Adrenal gland (tissue), 12 donors: Measurements from ENCODE around the gene CIB1. TPM values are rescaled to one million over a fixed set of nuclear protein-coding genes. Genes with fewer than 3 reads are reported as not detected.

Experiments
- DNase-seq, 7 donors: peaks; one replicate each; pipeline ENCODE4 v3.0.0-alpha.2; 2019 to 2020
- H3K27ac ChIP-seq, 5 donors: fragments of 200-600 bp; sonication (generic) in 4 of 5; 1 replicate in 3 of 5; 2 replicates in 2 of 5; pipeline versions ENCODE4 v1.5.1 to v1.8.0; 2016 to 2020; ENCODE audit warnings: mild to moderate bottlenecking in 1 of 5
- H3K27me3 ChIP-seq: fragments of 200-600 bp; 2 replicates; pipeline ENCODE4 v1.8.0; 2021
- H3K36me3 ChIP-seq, 2 donors: fragments of 200-600 bp; replicated peaks in 1 of 2; 1 replicate in 1 of 2; 2 replicates in 1 of 2; pipeline versions ENCODE4 v1.5.1 to v1.8.0; 2018 to 2022
- H3K4me1 ChIP-seq, 2 donors: fragments of 200-600 bp; replicated peaks in 1 of 2; 1 replicate in 1 of 2; 2 replicates in 1 of 2; pipeline versions ENCODE4 v1.5.1 to v1.8.0; 2018 to 2021
- H3K4me3 ChIP-seq, 4 donors: fragments of 200-600 bp; sonication (generic) in 3 of 4; one replicate each; pipeline ENCODE4 v1.5.1; 2016 to 2018
- H3K9me3 ChIP-seq, 3 donors: fragments of 200-600 bp; sonication (generic) in 1 of 3; replicated peaks in 1 of 3; 1 replicate in 2 of 3; 2 replicates in 1 of 3; pipeline versions ENCODE4 v1.5.1 to v1.8.0; 2016 to 2021
- POLR2A ChIP-seq, 2 donors: fragments of 450-650 bp; IDR thresholded peaks; one replicate each; pipeline ENCODE4 v1.6.1; 2017; ENCODE audit warnings: antibody characterized with exemption in 2 of 2, mild to moderate bottlenecking in 2 of 2, moderate library complexity in 1 of 2
- whole genome bisulfite sequencing, 4 donors: extraction: QIAGEN DNeasy Blood & Tissue Kit in 2 of 4; methylation state at CpG; one replicate each; pipeline versions ENCODE4 v1.1.5 to v1.1.7; 2013 to 2017; 5-methylcytosine and 5-hydroxymethylcytosine counted together
- intact Hi-C, 2 donors: fragments of 100-400 bp; cut with DNase I; formaldehyde crosslinking; loops; one replicate each; pipeline versions ENCODE4 v1.14.1 to v1.15.0; 2022 to 2023
- polyA plus RNA-seq, 3 donors: library from polyadenylated mRNA; stranded (reverse); fragments of 200-250 nt in 2 of 3; fragments of 350-450 nt in 1 of 3; fragmentation: Illumina TruSeq in 1 of 3; extraction: RNeasy Lipid Tissue Mini Kit (QIAGEN cat#74804) in 1 of 3; gene quantifications; one replicate each; pipeline ENCODE4 v1.2.3, GENCODE V29; 2013 to 2014
- total RNA-seq, 9 donors: library from RNA; depleted of rRNA in 4 of 9; stranded (reverse); fragments of >200 nt in 4 of 9; fragments of 120-200 nt in 1 of 9; fragmentation: NEBNext Ultra II Directional in 1 of 9; extraction: Animal tissue kit (Norgen Biotek cat#: 25700) in 1 of 9; gene quantifications; one replicate each; pipeline versions ENCODE4 v1.1.0 to v1.2.4, GENCODE V29; 2013 to 2023
- TF ChIP-seq, protein P1 (sequence below), 6 experiments: fragments of 450-650 bp in 4 of 6; fragments of 200-600 bp in 2 of 6; sonication (generic) in 1 of 6; IDR thresholded peaks; 1 replicate in 5 of 6; 2 replicates in 1 of 6; pipeline versions ENCODE4 v1.5.1 to v1.8.0; 2016 to 2021; ENCODE audit warnings: antibody characterized with exemption in 6 of 6, mild to moderate bottlenecking in 2 of 6, moderate library complexity in 1 of 6
- donor health status: healthy with polysubstance abuse.
- donor health status: Bipolar disorder and iron deficiency.
- donor health status: DM: yes; HTN: yes; CAD: no.
- donor health status: DM: no; HTN: no; CAD: no.
- donor health status: DM: no; HTN: no; CAD: no.
- donor health status: DM: yes; HTN: yes; CAD: no.

The CIB1 gene
- total and polyA plus RNA-seq, 12 donors = 38.8 to 259 (median 135) TPM

DNA sequence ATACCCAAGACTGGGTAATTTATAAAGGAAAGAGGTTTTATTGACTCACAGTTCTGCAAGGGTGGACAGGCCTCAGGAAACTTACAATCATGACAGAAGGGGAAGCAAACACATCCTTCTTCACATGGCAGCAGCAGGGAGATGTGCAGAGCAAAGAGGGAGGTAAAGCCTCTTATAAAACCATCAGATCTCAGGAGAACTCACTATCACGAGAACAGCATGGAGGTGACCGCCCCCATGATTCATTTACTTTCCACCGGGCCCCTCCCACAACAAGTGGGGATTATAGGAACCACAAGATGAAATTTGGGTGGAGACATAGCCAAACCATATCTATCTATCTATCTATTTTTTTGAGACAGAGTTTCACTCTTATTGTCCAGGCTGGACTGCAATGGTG, 5.6 kb upstream of the CIB1 start:
- H3K4me3 ChIP-seq = no peak overlapping the region
- DNase-seq = no peak
- peaks cover 0 to 9% of the 10 kb centered on the region in 2 donors for H3K36me3 ChIP-seq
- 83 to 93% (median 84%) methylated on average over 3 of the region's 3 CpGs for WGBS, 4 donors
- no peak overlapping the region for H3K27ac ChIP-seq
- no peaks in the 10 kb centered on the region for H3K27me3 ChIP-seq
- intact Hi-C loops = no loop called here
- no peaks in the 10 kb centered on the region for H3K9me3 ChIP-seq
- peaks cover 12 to 15% of the 10 kb centered on the region in 2 donors for H3K4me1 ChIP-seq
- TF ChIP-seq, protein P1, sequence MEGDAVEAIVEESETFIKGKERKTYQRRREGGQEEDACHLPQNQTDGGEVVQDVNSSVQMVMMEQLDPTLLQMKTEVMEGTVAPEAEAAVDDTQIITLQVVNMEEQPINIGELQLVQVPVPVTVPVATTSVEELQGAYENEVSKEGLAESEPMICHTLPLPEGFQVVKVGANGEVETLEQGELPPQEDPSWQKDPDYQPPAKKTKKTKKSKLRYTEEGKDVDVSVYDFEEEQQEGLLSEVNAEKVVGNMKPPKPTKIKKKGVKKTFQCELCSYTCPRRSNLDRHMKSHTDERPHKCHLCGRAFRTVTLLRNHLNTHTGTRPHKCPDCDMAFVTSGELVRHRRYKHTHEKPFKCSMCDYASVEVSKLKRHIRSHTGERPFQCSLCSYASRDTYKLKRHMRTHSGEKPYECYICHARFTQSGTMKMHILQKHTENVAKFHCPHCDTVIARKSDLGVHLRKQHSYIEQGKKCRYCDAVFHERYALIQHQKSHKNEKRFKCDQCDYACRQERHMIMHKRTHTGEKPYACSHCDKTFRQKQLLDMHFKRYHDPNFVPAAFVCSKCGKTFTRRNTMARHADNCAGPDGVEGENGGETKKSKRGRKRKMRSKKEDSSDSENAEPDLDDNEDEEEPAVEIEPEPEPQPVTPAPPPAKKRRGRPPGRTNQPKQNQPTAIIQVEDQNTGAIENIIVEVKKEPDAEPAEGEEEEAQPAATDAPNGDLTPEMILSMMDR (IDR thresholded peaks at IDR 0.05) = no peak
- no peak for TF ChIP-seq POLR2A (IDR thresholded peaks at IDR 0.05)

DNA sequence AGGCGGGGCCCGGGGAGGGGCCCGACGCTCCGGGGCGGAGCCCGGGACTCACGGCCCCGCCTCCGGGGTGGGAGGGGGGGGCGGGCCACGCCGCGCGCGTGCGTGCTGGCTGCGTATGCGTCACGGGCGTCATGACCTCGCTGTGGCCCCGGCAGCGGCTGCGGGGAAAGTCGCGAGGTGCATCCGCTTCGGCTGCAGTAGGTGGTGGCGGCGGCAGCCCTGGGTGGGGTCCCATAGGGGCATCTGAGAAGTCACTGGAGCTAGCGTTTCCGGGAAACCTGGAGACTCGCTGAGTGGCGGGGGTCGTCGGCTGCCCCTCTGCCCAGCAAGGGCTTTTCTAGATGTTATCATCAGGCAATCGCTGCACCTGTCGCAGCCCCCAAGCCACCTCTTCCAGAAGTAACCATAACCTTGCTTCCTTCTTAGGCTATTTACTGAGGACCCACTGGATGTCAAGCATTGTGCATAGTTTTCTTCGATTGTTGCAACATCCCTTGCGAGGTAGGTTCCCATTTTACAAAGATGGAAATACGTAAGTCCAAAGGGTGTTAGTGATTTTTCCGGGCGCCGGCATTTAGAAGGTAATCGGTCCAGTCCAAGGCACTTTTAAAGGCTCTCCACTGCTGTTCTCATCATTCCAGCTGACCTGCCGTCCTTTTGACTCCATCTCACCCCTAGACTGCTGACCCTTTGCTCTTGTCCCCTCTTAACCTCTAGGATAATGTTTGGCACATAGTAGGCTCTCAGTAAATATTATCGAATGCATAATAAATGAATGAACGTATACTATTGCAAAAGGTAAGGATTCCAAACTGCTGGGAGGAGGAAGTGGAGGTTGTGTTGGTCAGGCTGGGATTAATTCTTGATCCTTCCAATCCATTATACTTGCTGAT, 601 bp upstream of the CIB1 start, which contains the start of gene GDPGP1:
Gene GDPGP1, plus strand, starts transcription at position 114 of the 893 bp plus-strand sequence. CDS start 6,700 bp downstream, outside the sequence.
- DNase-seq = peak in 2 of 7 donors; percentile 48 to 49
- WGBS, 4 donors = 4 to 18% (median 9%) methylated on average over 10 to 49 of the region's 49 CpGs
- Histone ChIP-seq H3K27ac (peak within 1 kb of the TSS; percentile 92 to 97 (median 94)), H3K4me3 (peak within 1 kb of the TSS; percentile 37 to 76 (median 72)), H3K27me3 (no peaks in the 10 kb centered on the region), H3K36me3 (peaks cover 0 to 23% of the 10 kb centered on the region in 2 donors), H3K4me1 (peaks cover 41 to 49% of the 10 kb centered on the region in 2 donors), H3K9me3 (no peaks in the 10 kb centered on the region)
- peak; percentile 74 to 87 for TF ChIP-seq POLR2A (IDR thresholded peaks at IDR 0.05)
- TF ChIP-seq, protein P1 (IDR thresholded peaks at IDR 0.05) = no peak
- intact Hi-C loops = loop anchor here in 1 of 2 donors (2.0 kb wide), 1 partner anchor 14 kb away; the partner anchor contains the start of gene TTLL13

DNA sequence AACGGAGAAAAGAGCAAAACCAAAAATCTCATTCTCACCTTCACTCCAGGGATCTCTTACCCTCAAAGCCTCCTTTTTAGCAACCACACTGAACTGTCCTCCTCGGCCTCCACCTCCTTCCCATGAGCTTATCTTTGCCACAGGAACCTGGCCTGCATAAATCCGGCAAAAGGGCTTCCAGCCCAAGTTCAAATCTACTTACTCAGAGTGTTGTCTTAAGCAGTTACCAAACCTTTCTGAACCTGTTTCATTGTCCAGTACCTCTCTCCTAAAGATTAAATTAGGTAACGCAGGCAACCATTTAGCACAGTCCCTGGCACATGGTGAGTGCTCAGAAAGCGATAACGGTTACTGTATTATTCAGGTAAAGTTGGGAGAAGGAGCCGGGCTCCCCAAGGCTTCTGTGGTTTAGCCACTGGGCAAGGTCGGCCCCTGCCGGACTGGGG, 777 bp downstream of the CIB1 start:
- 4 to 8% (median 7%) methylated on average over 9 of the region's 9 CpGs for WGBS, 4 donors
- Histone ChIP-seq H3K4me3 (peak overlapping the region; percentile 37 to 76 (median 72)), H3K27me3 (no peaks in the 10 kb centered on the region), H3K27ac (peak overlapping the region; percentile 92 to 97 (median 94)), H3K36me3 (peaks cover 0 to 34% of the 10 kb centered on the region in 2 donors), H3K4me1 (peaks cover 41 to 53% of the 10 kb centered on the region in 2 donors), H3K9me3 (no peaks in the 10 kb centered on the region)
- TF ChIP-seq, protein P1 (IDR thresholded peaks at IDR 0.05) = peak in 4 of 6 experiments; percentile 19 to 58 (median 50)
- no peak for TF ChIP-seq POLR2A (IDR thresholded peaks at IDR 0.05)
- intact Hi-C loops = no loop called here
- no peak for DNase-seq

DNA sequence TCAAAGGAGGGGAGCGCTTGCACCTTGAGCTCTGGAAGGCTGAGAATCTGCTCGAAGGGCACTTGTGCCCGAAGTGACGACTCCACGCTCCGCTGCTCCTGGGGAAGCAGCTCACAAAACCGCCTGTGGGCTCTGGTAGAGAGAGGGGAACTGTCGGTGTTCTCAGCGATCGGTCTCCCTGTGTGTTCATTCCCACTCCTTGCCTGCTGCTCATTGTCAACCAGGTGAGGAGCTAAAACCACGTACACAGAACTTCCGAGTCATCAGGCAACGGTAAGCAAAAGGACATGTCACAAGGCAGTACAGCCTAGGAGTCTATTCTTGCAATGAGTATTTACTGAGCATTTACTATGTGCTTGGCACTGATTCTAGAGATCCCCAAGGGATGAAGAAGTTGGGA, 1.5 kb downstream of the CIB1 start:
- intact Hi-C loops = no loop called here
- peak overlapping the region; percentile 92 to 97 (median 94) for H3K27ac ChIP-seq
- peaks cover 41 to 53% of the 10 kb centered on the region in 2 donors for H3K4me1 ChIP-seq
- H3K4me3 ChIP-seq = no peak overlapping the region
- H3K27me3 ChIP-seq = no peaks in the 10 kb centered on the region
- no peaks in the 10 kb centered on the region for H3K9me3 ChIP-seq
- H3K36me3 ChIP-seq = peaks cover 0 to 35% of the 10 kb centered on the region in 2 donors
- TF ChIP-seq, protein P1 (IDR thresholded peaks at IDR 0.05) = no peak
- TF ChIP-seq POLR2A (IDR thresholded peaks at IDR 0.05) = no peak
- no peak for DNase-seq
- WGBS, 4 donors = 73 to 80% (median 77%) methylated on average over 13 of the region's 13 CpGs
